HG03575 (cell line): ENCODE results near the gene SYT6.

ENCODE experiments used
- ATAC-seq: cut with Tn5 transposase; IDR thresholded peaks from one replicate; pipeline ENCODE4 v1.9.1; 2021; ENCODE audit not compliant: unreplicated experiment, insufficient number of reproducible peaks, low FRiP score; ENCODE audit errors: extremely low read depth

SYT6 gene

GRCh38 chr1:114040273-114041015 is 113.2 kb downstream of the SYT6 start:
- ATAC-seq, result no peak
